KMS-11 (cell line): Measurements from ENCODE around the gene SHC2.

ENCODE experiments used
- H2AFZ ChIP-seq: fragments of 200-600 bp; sonication (generic); 2 replicates; pipeline ENCODE4 v1.6.1; 2016; ENCODE audit warnings: antibody characterized with exemption, mixed run types, low read depth
- H3K27ac ChIP-seq: fragments of 200-600 bp; sonication (generic); 2 replicates; pipeline ENCODE4 v1.6.1; 2016; ENCODE audit warnings: mild to moderate bottlenecking, mixed run types
- H3K27me3 ChIP-seq: fragments of 200-600 bp; sonication (generic); 2 replicates; pipeline ENCODE4 v1.6.1; 2017; ENCODE audit warnings: mild to moderate bottlenecking, low read depth, mixed run types, moderate library complexity; ENCODE audit not compliant: insufficient read depth
- H3K36me3 ChIP-seq: fragments of 200-600 bp; sonication (generic); 2 replicates; pipeline ENCODE4 v1.6.1; 2017; ENCODE audit warnings: mild to moderate bottlenecking, mixed run types; ENCODE audit not compliant: insufficient read depth
- H3K4me1 ChIP-seq: fragments of 200-600 bp; sonication (generic); 2 replicates; pipeline ENCODE4 v1.6.1; 2016; ENCODE audit warnings: mild to moderate bottlenecking, low read depth, mixed run types; ENCODE audit not compliant: poor library complexity, severe bottlenecking
- H3K4me2 ChIP-seq: fragments of 200-600 bp; sonication (generic); 2 replicates; pipeline ENCODE4 v1.7.0; 2016; ENCODE audit warnings: mild to moderate bottlenecking, mixed run types
- H3K4me3 ChIP-seq: fragments of 200-600 bp; sonication (generic); IDR thresholded peaks from 2 replicates; pipeline ENCODE4 v1.6.1; 2017; ENCODE audit warnings: low read depth, low read length, mixed read lengths; ENCODE audit not compliant: insufficient read depth
- H3K79me2 ChIP-seq: fragments of 200-600 bp; sonication (generic); 2 replicates; pipeline ENCODE4 v1.6.1; 2016; ENCODE audit warnings: low read depth, mixed run types; ENCODE audit not compliant: insufficient read depth
- H3K9ac ChIP-seq: fragments of 200-600 bp; sonication (generic); 2 replicates; pipeline ENCODE4 v1.6.1; 2016; ENCODE audit warnings: mild to moderate bottlenecking, mixed run types
- H4K20me1 ChIP-seq: fragments of 200-600 bp; sonication (generic); 2 replicates; pipeline ENCODE4 v1.6.1; 2016; ENCODE audit warnings: mild to moderate bottlenecking, mixed run types; ENCODE audit not compliant: insufficient read depth
- CTCF ChIP-seq: fragments of 200-600 bp; sonication (generic); conservative IDR thresholded peaks from 2 replicates; pipeline ENCODE4 v1.6.1; 2017; ENCODE audit warnings: low read depth, mild to moderate bottlenecking, antibody characterized with exemption, low read length, moderate library complexity, mixed read lengths

The SHC2 gene

DNA sequence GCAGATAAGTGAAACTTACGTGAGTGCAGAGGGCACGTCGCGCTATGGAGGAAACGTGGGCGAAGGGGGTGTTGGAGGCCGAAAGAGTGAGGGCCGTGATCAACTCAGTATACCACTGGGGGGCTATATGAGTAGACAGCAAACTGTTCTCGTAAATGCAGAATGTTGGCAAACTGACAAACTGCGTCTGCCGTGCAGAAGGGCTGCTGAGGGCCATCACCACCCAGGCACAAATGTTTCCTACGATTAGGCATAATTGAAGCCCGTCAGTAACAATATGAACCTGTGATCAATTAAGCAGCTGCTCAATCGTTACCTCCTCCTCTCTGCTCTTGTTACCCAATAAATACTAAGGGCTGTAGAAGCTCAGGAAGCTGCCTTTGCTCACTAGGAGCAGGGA, 18.1 kb upstream of the SHC2 start:
- H3K4me1 ChIP-seq: no peaks in the 10 kb centered on the region

GRCh38 chr19:478236-478903, 17.5 kb upstream of the SHC2 start:
- Histone ChIP-seq H3K4me3 (no peak overlapping the region), H3K27me3 (peaks cover 40% of the 10 kb centered on the region), H3K4me1 (no peaks in the 10 kb centered on the region), H3K27ac (no peak overlapping the region), H3K4me2 (no peak overlapping the region), H3K36me3 (no peaks in the 10 kb centered on the region), H4K20me1 (no peaks in the 10 kb centered on the region), H3K9ac (no peak overlapping the region), H2AFZ (no peak overlapping the region), H3K79me2 (no peaks in the 10 kb centered on the region)
- no peak for TF ChIP-seq CTCF

More for the DNA sequence above, 18.1 kb upstream of the SHC2 start:
- H3K36me3 ChIP-seq: no peaks in the 10 kb centered on the region
- no peak overlapping the region for H3K27ac ChIP-seq
- no peak for TF ChIP-seq CTCF
- H4K20me1 ChIP-seq: no peaks in the 10 kb centered on the region
- H3K4me2 ChIP-seq: no peak overlapping the region
- no peaks in the 10 kb centered on the region for H3K79me2 ChIP-seq
- peaks cover 44% of the 10 kb centered on the region for H3K27me3 ChIP-seq
- H3K4me3 ChIP-seq: no peak overlapping the region
- H3K9ac ChIP-seq: no peak overlapping the region
- no peak overlapping the region for H2AFZ ChIP-seq

GRCh38 chr19:475360-475759, 14.5 kb upstream of the SHC2 start:
- no peaks in the 10 kb centered on the region for H4K20me1 ChIP-seq
- H3K4me3 ChIP-seq: no peak overlapping the region

GRCh38 chr19:474126-475078, 13.6 kb upstream of the SHC2 start:
- Histone ChIP-seq H3K9ac (no peak overlapping the region), H3K4me3 (no peak overlapping the region), H2AFZ (no peak overlapping the region), H3K4me1 (no peaks in the 10 kb centered on the region), H3K27ac (no peak overlapping the region), H3K79me2 (no peaks in the 10 kb centered on the region), H3K27me3 (peaks cover 39% of the 10 kb centered on the region), H3K36me3 (no peaks in the 10 kb centered on the region), H3K4me2 (no peak overlapping the region), H4K20me1 (no peaks in the 10 kb centered on the region)
- TF ChIP-seq CTCF: no peak

More at GRCh38 chr19:475360-475759, 14.5 kb upstream of the SHC2 start:
- Histone ChIP-seq H3K4me1 (no peaks in the 10 kb centered on the region), H3K27ac (no peak overlapping the region), H3K79me2 (no peaks in the 10 kb centered on the region), H3K36me3 (no peaks in the 10 kb centered on the region), H3K27me3 (peaks cover 40% of the 10 kb centered on the region), H3K9ac (no peak overlapping the region), H3K4me2 (no peak overlapping the region), H2AFZ (no peak overlapping the region)
- no peak for TF ChIP-seq CTCF
